Lung (tissue), 12 donors: Measurements from ENCODE around the gene FLNA. TPM values are rescaled to one million over a fixed set of nuclear protein-coding genes. Genes with fewer than 3 reads are reported as not detected.

ENCODE experiments used
- ATAC-seq: fragments of 200-7000 bp; cut with Tn5 transposase; one replicate; pipeline ENCODE4 v1.9.1; 2020; ENCODE audit warnings: moderate number of reproducible peaks; ENCODE audit not compliant: insufficient read depth, low FRiP score
- DNase-seq, 3 donors: peaks; one replicate each; pipeline ENCODE4 v3.0.0-alpha.2; 2013 to 2017
- H3K27ac ChIP-seq, 2 donors: one replicate each; pipeline ENCODE4 v1.5.1; 2013; ENCODE audit warnings: mild to moderate bottlenecking in 2 of 2, moderate library complexity in 2 of 2, control low read depth in 1 of 2, inconsistent platforms in 1 of 2, low read depth in 1 of 2, low read length in 1 of 2
- H3K27me3 ChIP-seq, 3 donors: one replicate each; pipeline ENCODE4 v1.5.1; 2013; ENCODE audit warnings: low read length in 2 of 3; ENCODE audit not compliant: control insufficient read depth in 3 of 3, insufficient read depth in 3 of 3
- H3K36me3 ChIP-seq, 4 donors: one replicate each; pipeline ENCODE4 v1.5.1; 2013; ENCODE audit warnings: low read length in 4 of 4, mild to moderate bottlenecking in 1 of 4, moderate library complexity in 1 of 4; ENCODE audit not compliant: control insufficient read depth in 4 of 4, insufficient read depth in 4 of 4
- H3K4me1 ChIP-seq, 5 donors: one replicate each; pipeline ENCODE4 v1.5.1; 2013; ENCODE audit warnings: low read length in 5 of 5, mild to moderate bottlenecking in 2 of 5, moderate library complexity in 1 of 5; ENCODE audit not compliant: control insufficient read depth in 5 of 5, insufficient read depth in 5 of 5
- H3K4me3 ChIP-seq: one replicate; pipeline ENCODE4 v1.5.1; 2013; ENCODE audit warnings: mild to moderate bottlenecking, control low read depth, moderate library complexity
- H3K9ac ChIP-seq, 2 donors: one replicate each; pipeline ENCODE4 v1.5.1; 2013; ENCODE audit warnings: low read length in 2 of 2, control low read depth in 1 of 2; ENCODE audit not compliant: insufficient read depth in 1 of 2
- H3K9me3 ChIP-seq, 4 donors: one replicate each; pipeline ENCODE4 v1.5.1; 2013; ENCODE audit warnings: low read length in 3 of 4, mild to moderate bottlenecking in 1 of 4, moderate library complexity in 1 of 4; ENCODE audit not compliant: control insufficient read depth in 4 of 4, insufficient read depth in 3 of 4
- WGBS, 2 donors: extraction: QIAGEN DNeasy Blood & Tissue Kit; methylation state at CpG; one replicate each; pipeline ENCODE4 v1.1.7; 2013; 5-methylcytosine and 5-hydroxymethylcytosine counted together
- polyA plus RNA-seq, 2 donors: library from polyadenylated mRNA; stranded (reverse); fragments of 200-250 nt; gene quantifications; one replicate each; pipeline ENCODE4 v1.2.1, GENCODE V29; 2013
- total RNA-seq, 2 donors: library from RNA; depleted of rRNA in 1 of 2; stranded (reverse); fragments of >200 nt in 1 of 2; gene quantifications; one replicate each; pipeline ENCODE4 v1.2.1, GENCODE V29; 2014 to 2021
- TF ChIP-seq, protein P1 (sequence below): IDR thresholded peaks from 2 replicates; pipeline ENCODE4 v1.5.1; 2012; ENCODE audit warnings: mild to moderate bottlenecking; ENCODE audit errors: control extremely low read depth, extremely low read depth
- donor health status: control.
- donor health status: control.
- donor health status: Bipolar disorder and iron deficiency.
- donor health status: healthy.
- donor health status: DM: yes; HTN: yes; CAD: no.

Gene FLNA
- total and polyA plus RNA-seq, 4 donors: 602 to 1,802 (median 714) TPM

DNA sequence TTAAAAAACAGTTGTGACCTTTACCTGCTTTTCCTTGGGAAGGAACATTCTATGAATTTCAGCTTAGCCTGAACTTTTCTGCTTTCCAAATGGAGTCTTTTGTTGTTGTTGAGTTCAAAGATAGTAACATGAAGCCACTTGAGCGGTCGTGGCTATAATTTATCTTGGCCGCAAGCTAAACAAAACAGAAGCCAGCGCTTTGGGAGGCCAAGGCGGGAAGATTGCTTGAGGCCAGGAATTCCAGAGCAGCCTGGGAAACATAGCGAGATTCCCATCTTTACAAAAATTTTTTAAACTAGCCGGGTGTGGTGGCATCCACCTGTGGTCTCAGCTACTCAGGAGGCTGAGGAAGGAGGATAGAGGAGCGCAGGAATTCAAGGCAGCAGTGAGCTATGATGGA is 48.9 kb downstream of the FLNA start:
- Histone ChIP-seq H3K27me3 (no peaks in the 10 kb centered on the region), H3K27ac (peak overlapping the region in 1 of 2 donors; percentile 12), H3K4me3 (no peak overlapping the region), H3K9ac (no peak overlapping the region), H3K9me3 (no peaks in the 10 kb centered on the region), H3K36me3 (no peaks in the 10 kb centered on the region), H3K4me1 (peaks cover 0 to 24% (median 0%) of the 10 kb centered on the region in 5 donors)
- TF ChIP-seq, protein P1, sequence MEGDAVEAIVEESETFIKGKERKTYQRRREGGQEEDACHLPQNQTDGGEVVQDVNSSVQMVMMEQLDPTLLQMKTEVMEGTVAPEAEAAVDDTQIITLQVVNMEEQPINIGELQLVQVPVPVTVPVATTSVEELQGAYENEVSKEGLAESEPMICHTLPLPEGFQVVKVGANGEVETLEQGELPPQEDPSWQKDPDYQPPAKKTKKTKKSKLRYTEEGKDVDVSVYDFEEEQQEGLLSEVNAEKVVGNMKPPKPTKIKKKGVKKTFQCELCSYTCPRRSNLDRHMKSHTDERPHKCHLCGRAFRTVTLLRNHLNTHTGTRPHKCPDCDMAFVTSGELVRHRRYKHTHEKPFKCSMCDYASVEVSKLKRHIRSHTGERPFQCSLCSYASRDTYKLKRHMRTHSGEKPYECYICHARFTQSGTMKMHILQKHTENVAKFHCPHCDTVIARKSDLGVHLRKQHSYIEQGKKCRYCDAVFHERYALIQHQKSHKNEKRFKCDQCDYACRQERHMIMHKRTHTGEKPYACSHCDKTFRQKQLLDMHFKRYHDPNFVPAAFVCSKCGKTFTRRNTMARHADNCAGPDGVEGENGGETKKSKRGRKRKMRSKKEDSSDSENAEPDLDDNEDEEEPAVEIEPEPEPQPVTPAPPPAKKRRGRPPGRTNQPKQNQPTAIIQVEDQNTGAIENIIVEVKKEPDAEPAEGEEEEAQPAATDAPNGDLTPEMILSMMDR: no peak
- 78 to 79% methylated on average over 8 of the region's 8 CpGs for WGBS, 2 donors
- ATAC-seq (no peak), DNase-seq (peak; percentile 37 to 60 (median 54))

DNA sequence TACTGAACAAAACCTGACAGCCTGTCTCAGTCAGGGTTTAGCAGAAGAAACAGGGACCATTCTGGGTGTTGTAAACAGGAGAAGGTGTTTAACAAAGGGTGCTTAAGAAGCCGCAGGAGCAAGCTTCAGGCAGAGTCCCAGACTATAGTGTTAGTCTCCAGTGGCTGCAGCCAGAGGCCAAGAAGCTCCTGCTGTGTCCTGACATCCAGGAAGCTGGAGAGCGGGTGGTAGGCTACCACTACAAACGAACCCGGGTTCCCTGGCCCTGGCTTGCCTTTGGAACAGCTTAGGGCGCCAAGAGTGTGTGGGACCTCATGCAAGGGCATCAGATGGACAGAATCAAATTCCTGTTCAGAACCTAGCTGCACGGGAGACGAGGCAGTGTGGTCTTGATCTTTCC is 50.9 kb downstream of the FLNA start:
- 63 to 80% methylated on average over 7 of the region's 7 CpGs for WGBS, 2 donors
- no peak overlapping the region for H3K4me3 ChIP-seq
- TF ChIP-seq, protein P1: no peak

DNA sequence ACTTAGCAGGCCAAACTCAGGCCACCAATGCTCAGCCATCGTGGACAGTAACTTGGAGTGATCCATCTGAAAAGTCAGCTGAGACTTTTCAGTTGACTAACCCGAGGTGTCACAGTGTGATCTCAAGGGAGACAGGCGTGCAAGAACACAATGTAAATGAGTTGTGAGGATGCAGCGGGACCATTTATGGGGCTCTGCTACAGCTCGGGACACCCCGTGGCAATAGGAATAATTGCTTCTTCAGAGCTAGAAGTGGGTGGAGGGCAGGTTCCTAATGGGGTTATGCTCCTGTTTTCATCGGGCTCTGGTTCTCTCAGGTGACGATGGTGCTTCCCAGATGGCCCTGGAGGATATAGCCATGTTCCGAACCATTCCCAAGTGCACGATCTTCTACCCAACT is 51.5 kb downstream of the FLNA start:
- WGBS, 2 donors: 75 to 96% methylated on average over 10 of the region's 10 CpGs
- Histone ChIP-seq H3K4me3 (no peak overlapping the region), H3K27ac (no peak overlapping the region), H3K4me1 (peaks cover 0 to 22% (median 0%) of the 10 kb centered on the region in 5 donors), H3K9ac (no peak overlapping the region), H3K27me3 (no peaks in the 10 kb centered on the region), H3K36me3 (no peaks in the 10 kb centered on the region), H3K9me3 (no peaks in the 10 kb centered on the region)
- TF ChIP-seq, protein P1: no peak
- DNase-seq (no peak), ATAC-seq (no peak)

More for the DNA sequence above, 50.9 kb downstream of the FLNA start:
- DNase-seq: no peak
- Histone ChIP-seq H3K4me1 (peaks cover 0 to 24% (median 0%) of the 10 kb centered on the region in 5 donors), H3K27me3 (no peaks in the 10 kb centered on the region), H3K27ac (no peak overlapping the region), H3K9me3 (no peaks in the 10 kb centered on the region), H3K9ac (no peak overlapping the region), H3K36me3 (no peaks in the 10 kb centered on the region)
- no peak for ATAC-seq

DNA sequence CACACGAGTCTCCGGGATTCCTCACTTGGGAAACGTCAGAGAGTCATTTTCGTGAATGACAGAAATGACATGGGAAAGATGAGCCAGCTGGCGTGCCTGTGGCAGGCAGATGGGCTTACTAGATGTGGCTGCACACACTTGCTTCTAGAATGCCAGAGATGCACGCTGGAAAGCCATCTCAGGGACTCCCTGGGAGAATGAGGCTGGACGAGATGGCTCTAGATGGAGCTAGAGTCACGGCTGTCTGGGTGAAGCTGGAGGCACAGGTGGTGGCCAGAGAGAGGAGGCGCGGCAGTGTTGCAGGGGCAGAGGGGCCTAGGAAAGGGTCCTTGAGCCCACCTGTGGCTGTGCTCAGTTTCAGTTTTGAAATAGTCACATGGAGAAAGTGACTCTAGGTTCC is 52.8 kb downstream of the FLNA start:
- H3K9me3 ChIP-seq: no peaks in the 10 kb centered on the region
- WGBS, 2 donors: 69 to 87% methylated on average over 9 to 10 of the region's 10 CpGs
- DNase-seq (no peak), ATAC-seq (no peak)
- no peaks in the 10 kb centered on the region for H3K27me3 ChIP-seq
- H3K9ac ChIP-seq: no peak overlapping the region
- H3K27ac ChIP-seq: no peak overlapping the region
- TF ChIP-seq, protein P1: no peak
- no peaks in the 10 kb centered on the region for H3K36me3 ChIP-seq
- H3K4me3 ChIP-seq: no peak overlapping the region
- H3K4me1 ChIP-seq: peaks cover 0 to 9% (median 0%) of the 10 kb centered on the region in 5 donors
